LHCN-M2 (cell line): ENCODE measurements around the gene IL17RD. TPM values are rescaled to one million over a fixed set of nuclear protein-coding genes. Genes with fewer than 3 reads are reported as not detected.

Source experiments
- DNase-seq: peaks from one replicate; pipeline ENCODE4 v3.0.0-alpha.2; 2012; ENCODE audit warnings: low read depth
- polyA plus RNA-seq: library from polyadenylated mRNA; unstranded; fragments of >200 nt; gene quantifications from one replicate; pipeline ENCODE4 v1.2.1, GENCODE V29; 2012; ENCODE audit warnings: missing spikeins
- total RNA-seq: library from RNA; depleted of rRNA; stranded (reverse); fragments of >200 nt; gene quantifications from 2 replicates; pipeline ENCODE4 v1.2.3, GENCODE V29; 2014; rRNA removed

IL17RD gene
- 0.51 and 0.92 TPM in 2 replicates for total RNA-seq
- 0.28 TPM for polyA plus RNA-seq

DNA sequence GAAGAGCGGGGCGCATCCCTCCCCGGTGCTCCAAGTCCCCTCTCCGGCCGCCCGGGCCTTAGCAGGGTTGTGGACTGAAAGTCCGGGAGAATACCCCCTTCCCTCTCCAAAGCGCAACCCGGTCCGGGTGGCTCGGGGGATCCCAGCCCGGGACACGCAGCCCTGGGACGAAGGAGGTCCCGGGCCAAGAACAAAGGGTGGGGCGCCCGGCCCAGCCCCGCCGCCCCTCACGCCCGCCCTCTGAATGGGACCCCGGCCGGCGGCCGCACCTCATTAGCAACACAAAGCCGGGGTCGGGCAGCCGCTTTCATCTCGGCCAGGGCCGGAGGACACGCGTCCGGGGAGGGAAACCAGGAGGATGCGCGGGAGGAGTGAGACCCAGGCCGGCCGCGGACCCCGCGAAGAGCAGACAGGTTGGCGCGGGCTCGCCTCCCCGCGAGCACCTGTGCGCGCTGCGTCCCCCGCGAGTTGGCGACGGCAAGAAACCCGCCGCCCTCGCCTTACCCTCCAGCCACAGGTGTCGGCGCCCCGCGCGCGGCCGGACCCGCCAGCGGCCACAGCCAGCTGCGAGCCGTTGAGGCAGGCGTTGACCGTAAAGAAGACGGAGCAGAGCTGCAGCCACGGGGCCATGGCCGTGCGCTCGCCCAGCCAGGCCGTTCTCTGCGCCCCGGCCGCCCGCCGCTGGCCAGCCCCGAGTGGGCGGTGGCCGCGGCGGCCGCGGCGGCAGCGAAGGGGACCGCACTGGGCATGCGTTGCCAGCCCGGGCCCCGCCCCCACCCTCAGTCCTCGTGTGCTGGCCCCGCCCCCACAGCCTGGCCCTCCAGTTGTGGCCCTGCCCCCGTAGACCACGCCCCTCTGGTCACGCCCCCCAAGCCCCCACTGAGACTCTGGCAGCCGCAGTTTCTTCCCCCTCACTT, at the start of gene IL17RD:
Gene IL17RD (minus strand): TSS at position 697 of the 917 bp plus-strand sequence. CDS start 67 bp downstream, at position 630.
- DNase-seq = peak; percentile 60

- no peak for DNase-seq
Measured at GRCh38 chr3:57206423-57206822, 41.3 kb upstream of the IL17RD start.

GRCh38 chr3:57199895-57200297, 34.7 kb upstream of the IL17RD start, which contains the start of gene HESX1:
Gene HESX1, minus strand, starts transcription at chr3:57199978. Its CDS starts 60 bp downstream, at chr3:57199918.
- DNase-seq = no peak

GRCh38 chr3:57194641-57195040, 29.5 kb upstream of the IL17RD start:
- no peak for DNase-seq

GRCh38 chr3:57192028-57192427, 26.9 kb upstream of the IL17RD start:
- DNase-seq = no peak

DNA sequence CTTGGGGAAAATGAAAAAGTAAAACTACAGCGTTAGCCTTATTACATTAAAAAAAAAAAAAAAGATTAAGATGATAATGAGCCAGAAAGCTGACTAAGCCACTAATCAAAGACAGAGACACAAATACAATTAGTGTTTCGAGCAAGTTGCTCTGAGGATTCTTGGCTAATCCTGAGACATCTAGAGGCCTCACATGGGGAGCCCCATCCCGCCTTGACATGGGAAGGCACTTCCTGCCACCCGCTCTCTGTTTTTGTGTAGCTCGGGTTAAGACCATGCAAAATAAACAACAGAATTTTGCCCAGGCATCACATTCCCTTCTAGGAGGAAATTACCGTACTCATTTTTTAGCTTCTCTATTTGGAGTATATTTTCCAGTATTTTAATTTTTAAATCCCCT, 19.4 kb upstream of the IL17RD start:
- DNase-seq = no peak

DNA sequence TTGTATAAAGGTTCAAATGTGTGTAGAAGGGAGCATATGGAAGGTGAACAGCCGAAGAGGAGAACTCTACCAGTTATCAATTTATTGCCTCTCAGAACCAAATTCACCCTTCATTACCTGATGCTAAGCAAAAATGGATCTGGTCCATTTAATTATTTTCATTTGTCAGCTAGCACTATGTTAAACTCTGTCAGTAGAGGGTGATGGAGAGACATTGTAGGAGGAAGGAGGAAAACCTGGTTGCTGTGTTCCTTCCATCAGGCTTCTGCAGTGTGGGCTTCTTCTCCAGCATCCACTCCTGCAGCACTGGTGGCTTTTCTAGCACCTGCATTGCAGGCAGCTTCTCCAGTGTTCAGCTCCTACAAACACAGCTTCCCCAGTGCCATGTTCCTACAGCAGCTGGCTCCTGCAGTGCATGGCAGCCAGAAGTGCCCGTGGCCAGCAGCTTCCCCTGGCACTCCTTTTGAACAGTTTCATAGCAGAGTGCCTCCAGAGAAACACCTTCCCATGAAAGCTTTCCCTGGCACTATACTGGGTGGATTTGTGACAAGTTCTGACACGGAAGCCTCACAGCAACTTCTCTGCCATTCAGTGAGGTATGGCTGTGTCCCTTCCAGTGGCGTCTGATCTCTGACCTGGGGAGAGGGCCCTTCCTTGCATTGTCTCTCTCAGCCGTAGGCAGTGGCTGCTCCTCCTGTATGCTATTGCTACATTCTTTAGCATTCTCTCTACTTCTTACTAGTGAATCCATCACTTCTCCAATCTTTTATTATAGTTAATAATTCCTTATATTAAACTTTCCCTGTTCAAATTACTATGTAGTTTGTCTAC, 14.6 kb upstream of the IL17RD start:
- peak; percentile 33 for DNase-seq

DNA sequence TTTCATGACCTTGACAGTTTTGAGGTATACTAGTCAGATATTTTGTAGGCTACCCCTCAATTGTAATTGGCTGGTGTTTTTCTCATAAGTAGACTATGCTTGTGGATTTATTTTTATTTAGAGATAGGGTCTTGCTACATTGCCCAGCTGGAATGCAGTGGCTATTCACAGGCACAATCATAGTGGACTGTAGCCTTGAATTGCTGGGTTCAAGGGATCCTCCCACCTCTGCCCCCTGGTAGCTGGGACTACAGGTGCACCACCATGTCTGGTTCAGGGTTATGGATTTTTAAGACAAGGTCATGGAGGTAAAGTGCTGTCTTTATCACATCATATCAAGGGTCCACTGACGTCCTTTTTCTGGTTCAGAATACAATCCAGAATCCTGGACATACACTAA, 10.9 kb upstream of the IL17RD start:
- DNase-seq = no peak

- DNase-seq = no peak
Measured at GRCh38 chr3:57173687-57174086, 8.5 kb upstream of the IL17RD start.

DNA sequence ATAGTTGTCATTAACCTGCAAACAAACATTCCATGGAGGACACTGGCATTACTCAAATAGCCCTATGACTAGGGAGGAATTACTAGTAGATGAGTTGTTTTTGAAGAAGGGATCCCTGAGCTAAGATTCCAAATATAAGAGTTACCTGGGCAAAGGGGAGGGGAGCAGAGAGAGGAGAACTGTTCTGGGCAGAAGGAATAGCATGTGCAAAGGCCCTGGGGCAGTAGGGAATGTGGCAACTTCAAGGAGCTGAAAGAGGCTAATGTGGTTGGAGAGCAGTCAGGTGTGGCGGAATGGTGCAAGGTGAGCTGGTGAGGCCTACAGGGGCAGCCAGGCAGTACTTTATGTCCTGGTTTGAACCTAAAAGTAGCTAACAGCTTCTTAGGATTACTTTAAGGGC, 5.8 kb upstream of the IL17RD start:
- DNase-seq = no peak

GRCh38 chr3:57169872-57170623, 4.9 kb upstream of the IL17RD start:
- DNase-seq = peak; percentile 32

- DNase-seq = no peak
Measured at GRCh38 chr3:57169108-57169507, 4.0 kb upstream of the IL17RD start.

DNA sequence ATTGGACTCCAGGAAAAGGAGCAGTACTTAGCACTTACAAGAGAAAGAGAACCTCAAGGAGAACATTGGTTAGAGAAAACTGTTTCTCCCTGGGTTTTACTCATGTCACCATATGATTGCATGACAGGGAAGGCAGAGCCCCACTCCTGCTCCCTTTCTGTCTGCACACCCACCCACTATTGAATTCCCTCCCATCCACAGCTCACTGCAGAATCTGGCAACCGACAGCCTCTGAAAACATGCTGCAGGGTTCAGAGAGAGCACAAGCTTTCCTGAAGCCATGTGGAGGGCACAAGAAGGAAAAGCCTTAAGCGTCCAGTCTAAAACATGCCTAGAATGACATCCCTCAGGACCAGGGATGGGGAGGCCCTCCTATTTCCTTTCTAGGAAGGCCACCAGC, 3.0 kb upstream of the IL17RD start:
- DNase-seq = no peak

DNA sequence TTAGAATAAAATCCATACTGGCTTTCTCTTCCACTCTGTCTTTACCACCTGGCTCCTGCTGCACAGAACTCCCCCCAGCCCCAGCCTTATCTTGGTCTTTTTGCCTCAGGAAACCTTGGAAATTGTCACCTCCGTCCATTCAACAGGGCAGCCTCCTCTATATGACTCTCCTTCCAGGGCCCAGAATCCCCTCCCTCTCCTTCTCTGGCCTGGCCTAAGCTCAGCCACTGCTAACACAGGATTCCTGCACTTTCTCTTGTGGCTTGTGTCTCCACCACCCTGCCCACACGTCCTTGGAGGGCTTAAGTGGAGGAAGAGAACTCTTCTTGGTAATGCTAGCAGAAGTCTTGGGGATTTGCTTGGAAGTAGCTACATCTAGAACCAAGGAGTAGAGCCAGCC, 1.5 kb upstream of the IL17RD start:
- DNase-seq = no peak

DNA sequence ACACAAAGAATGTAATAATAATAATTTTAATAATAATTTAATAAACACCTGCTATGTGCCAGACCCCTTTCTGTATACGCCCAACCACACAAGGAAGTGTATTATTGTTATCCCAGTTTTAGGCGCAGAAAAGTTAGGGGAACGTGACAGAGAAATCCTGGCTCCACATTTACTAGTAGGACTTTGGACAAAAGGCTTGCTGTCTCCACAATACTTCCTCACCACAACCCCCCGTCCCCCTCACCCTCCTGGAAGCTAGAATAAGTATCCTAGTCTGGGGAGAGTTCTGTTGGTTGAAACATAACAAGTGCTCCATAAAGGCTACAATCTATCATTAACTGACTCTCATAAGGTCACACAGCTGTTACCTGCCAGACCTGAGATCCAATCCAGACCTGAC, 488 bp upstream of the IL17RD start:
- no peak for DNase-seq

- no peak for DNase-seq
Measured at GRCh38 chr3:57164217-57164656, 916 bp downstream of the IL17RD start.

DNA sequence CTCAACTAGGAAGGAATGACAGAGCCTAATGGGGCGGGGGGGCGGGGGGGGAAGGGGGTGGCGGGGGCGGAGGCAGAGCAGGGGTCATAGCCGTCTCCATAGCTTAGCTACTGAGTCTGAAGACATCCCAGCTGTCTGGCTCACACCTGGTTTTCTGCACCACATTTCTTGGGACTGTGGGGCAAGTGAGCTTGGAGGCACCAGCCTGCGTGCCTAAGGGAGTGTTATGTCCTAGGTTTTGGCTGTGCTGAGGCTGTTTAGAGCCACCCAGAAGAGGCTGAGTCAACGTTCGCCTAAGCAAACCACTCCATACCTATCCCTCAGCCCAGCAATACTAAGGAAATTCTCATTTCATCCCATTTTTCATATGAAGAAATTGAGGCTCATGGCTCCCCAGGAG, 1.4 kb downstream of the IL17RD start:
- no peak for DNase-seq

GRCh38 chr3:57161915-57162314, 3.2 kb downstream of the IL17RD start:
- DNase-seq = no peak

DNA sequence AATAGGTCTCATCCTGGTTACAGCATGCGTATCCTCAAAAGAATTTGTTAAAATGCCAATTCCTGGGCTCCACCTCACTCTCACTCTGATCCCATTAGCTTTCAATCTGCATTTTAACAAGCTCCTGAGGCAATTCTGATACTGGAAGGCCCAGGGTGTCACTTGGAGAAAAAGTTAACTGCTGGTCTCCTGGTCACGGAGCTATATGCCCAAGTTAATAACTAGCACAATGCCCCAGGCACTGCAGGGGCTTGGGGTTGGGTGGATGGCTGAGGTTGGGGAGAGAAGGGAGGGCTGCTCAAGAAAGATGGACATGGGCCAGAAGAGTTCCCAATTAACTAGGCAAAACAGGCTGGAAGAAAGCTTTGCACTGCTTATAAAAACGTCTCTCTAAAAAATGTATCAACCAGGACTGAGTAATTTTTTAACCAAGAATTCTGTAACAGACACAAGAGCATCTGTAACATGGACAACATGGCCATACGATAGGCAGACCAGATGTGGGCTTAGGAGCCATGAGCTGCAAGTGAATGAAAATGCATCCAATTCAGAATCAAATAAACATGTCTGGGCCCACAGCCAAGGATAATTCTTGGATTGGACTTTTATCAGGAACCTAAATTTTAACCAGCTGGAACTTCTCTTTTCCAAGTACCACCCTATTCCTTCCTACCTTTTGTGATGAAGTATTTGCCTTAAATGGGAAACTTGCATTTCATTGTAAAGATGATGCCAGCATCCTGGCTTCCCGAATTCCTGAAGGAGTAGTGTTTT, 4.2 kb downstream of the IL17RD start:
- no peak for DNase-seq

- DNase-seq = no peak
Measured at GRCh38 chr3:57160076-57160764, 4.9 kb downstream of the IL17RD start.
